C4-2B (cell line): ENCODE measurements around the gene ZDHHC18.

Experiments used
- H3K27ac ChIP-seq: fragments of 450-650 bp; 2 replicates; pipeline ENCODE4 v1.5.1; 2017
- ZFX ChIP-seq: fragments of 450-650 bp; IDR thresholded peaks from 2 replicates; pipeline ENCODE4 v1.6.1; 2017
- TF ChIP-seq, protein P1 (sequence below): fragments of 450-650 bp; conservative IDR thresholded peaks from 2 replicates; pipeline ENCODE4 v1.5.1; 2017; ENCODE audit warnings: mild to moderate bottlenecking

Gene ZDHHC18

DNA sequence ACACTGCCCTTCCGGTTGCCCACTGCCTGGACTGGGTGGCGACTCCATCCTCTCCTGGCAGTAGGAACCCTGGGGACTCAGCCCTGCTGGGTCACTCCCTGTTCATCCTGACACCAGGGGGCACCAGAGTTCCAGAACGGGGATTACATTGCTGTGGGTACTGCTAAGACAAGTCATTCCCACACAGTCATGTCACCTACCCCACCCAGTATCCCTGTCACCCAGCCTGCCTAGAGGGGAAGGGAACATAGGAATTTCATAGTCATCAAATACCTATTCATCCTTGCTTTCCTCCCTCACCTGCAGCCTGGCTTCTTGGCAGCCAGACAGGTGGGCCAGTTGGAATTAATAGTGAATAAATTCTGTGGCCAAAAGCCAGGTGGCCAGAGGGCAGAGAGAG is 26.7 kb downstream of the ZDHHC18 start:
- TF ChIP-seq, protein P1, sequence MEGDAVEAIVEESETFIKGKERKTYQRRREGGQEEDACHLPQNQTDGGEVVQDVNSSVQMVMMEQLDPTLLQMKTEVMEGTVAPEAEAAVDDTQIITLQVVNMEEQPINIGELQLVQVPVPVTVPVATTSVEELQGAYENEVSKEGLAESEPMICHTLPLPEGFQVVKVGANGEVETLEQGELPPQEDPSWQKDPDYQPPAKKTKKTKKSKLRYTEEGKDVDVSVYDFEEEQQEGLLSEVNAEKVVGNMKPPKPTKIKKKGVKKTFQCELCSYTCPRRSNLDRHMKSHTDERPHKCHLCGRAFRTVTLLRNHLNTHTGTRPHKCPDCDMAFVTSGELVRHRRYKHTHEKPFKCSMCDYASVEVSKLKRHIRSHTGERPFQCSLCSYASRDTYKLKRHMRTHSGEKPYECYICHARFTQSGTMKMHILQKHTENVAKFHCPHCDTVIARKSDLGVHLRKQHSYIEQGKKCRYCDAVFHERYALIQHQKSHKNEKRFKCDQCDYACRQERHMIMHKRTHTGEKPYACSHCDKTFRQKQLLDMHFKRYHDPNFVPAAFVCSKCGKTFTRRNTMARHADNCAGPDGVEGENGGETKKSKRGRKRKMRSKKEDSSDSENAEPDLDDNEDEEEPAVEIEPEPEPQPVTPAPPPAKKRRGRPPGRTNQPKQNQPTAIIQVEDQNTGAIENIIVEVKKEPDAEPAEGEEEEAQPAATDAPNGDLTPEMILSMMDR: peak; percentile 92
- TF ChIP-seq ZFX: no peak
- no peak overlapping the region for H3K27ac ChIP-seq

DNA sequence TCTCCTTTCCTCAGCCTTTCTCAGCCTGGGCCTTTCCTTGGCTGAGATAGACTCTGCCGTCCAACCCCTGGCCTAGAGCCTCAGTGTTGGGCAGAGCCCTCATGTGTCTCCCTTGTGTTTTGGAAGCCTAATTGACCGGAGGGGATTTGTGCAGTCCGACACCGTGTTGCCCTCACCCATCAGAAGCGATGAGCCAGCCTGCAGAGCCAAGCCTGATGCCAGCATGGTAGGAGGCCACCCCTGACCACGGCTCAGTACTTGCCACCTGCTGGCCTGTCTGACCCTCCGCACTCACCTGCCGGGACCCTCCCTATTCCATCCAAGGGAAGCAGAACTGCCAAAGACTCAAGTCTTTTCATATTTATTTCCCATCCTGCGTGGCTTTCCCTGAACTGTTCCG is 27.1 kb downstream of the ZDHHC18 start:
- H3K27ac ChIP-seq: no peak overlapping the region
- TF ChIP-seq, protein P1: no peak
- TF ChIP-seq ZFX: no peak

DNA sequence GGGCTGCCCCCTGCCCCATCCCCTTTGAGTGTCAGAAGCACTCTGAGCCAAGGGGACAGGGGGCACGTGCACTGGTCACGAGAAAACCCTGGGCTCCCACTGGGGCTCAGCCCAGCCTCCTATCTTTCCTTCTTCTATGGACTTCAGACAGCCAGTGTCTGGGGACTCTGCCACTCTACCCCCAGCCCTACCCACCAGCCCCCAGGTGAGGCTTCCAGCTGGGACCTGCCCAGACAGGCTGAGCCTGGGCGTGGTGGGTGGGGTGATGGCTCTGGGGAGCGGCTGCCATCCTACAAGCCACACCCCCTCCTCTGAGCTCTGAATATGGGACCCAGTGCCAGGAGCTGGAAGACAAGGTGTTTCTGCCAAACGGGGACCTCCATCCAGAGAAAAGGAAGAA is 28.4 kb downstream of the ZDHHC18 start:
- no peak overlapping the region for H3K27ac ChIP-seq
- TF ChIP-seq ZFX: no peak
- TF ChIP-seq, protein P1: no peak

DNA sequence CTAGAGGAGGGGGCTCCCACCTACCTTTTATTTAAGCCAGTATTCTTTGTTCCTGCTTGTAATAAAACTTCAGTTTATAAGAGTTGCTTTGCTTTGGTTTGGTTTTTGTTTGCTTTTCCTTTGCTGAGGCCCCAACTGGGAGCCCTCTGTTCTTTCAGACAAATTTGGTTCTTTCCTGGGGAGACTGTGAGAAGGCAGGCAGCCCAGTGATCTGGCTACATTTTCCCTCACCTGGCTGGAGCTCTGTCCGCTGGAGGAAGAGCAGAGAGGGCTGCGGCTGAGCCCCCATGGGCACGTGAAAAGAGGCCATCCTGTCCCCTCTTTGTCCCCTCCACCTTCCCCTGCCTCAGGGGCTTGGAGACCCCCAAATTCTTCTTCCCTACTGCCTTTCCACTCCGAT is 29.1 kb downstream of the ZDHHC18 start:
- no peak for TF ChIP-seq ZFX
- TF ChIP-seq, protein P1: no peak

DNA sequence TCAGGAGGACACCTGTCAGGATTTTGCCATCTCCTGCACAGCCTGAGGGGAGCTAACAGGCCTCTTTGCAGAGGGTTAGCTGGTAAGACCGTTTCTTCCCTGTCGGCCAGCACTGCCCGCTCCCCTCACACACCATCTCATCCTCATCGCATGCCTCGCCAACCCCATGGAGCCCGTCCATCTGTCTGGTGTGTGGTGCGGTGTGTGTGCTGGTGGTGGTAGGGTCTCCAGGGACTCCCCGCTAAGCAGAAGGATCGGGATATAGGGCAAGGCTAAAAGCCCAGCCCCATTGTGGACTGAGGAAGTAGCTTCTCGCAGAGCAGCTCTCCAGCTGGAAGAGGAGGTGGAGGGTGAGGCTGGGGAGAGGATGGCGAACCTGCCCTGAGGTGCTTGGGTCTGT is 29.7 kb downstream of the ZDHHC18 start:
- no peak overlapping the region for H3K27ac ChIP-seq
- no peak for TF ChIP-seq ZFX
- TF ChIP-seq, protein P1: no peak

More for the DNA sequence above, 29.1 kb downstream of the ZDHHC18 start:
- H3K27ac ChIP-seq: no peak overlapping the region

DNA sequence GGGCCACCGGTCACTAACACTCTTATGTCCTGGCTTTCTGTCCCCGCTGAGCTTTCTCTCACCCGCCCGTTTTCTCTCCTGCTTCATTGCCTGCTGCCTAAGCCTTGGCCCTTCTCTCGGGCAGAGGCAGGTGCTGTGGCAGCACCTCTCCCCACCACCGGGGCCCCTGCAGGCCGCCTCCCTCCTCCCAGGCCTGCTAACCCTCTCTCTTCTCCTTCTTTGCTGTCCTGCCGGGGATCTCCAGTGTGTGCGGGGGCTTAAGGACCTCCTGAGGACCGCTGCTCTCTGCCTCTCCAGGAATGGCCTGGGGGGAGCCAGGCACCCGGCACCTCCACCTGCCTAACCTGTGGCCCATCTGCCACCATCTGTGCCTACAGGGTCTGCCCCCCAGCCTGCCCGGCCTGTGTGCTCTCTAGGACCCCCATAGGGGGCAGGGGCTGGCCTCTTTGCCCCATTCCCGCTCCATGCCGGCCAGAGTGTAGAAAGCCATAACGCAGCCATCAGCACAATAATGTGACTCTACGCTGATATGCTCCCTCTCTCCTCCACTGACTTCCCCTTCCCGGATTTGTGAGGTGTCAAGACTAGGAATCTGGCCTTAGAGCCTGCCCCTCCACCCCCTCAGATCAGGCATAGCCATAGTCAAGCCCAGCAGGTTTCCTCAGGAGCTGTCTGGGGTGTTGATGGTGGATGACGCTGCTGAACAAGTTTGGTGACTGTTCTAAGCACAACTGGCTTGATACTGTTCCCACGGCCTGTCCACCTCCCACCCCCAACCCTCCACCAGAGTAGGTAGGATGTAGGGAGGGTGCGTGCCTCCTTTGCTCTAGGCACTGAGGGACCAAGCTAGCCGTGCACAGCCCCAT is 30.3 kb downstream of the ZDHHC18 start:
- H3K27ac ChIP-seq: no peak overlapping the region
- TF ChIP-seq, protein P1: no peak

DNA sequence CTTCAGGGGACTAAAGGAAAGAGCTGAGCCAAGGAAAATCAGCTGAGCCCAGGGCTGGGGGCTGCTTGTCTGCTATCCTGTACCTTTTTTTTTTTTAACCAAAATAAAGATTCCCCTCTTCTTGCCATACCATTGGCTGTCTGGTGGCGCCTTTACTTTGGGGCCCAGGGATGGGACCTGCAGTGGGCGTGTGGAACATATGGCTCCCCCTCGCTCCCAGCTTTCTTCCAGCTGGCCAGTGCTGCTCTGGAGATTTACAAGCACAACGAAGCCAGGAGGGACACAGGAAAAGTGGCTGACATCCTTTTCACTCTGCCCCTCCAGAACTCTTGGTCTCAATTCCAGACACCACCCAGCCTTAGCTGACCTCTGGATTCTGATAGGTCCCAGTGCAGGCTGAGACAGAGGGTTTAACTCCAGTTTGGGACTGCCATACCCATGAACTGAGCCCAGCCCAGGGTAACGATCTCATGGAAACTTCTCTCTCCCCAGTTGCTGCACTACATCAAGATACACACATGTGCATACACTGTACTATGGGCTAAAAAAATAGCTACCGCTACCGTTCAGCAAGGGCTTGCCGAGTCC is 31.1 kb downstream of the ZDHHC18 start:
- TF ChIP-seq, protein P1: no peak
- no peak for TF ChIP-seq ZFX
- no peak overlapping the region for H3K27ac ChIP-seq
